HG03064 (cell line): ENCODE results near the gene AASS.
"Not testable (repeated sequence)": the region's sequence is repeated elsewhere in the genome, so short reads cannot be mapped to it uniquely, and the experiment has no call there.

Experiments
- ATAC-seq: cut with Tn5 transposase; IDR thresholded peaks from one replicate; pipeline ENCODE4 v1.9.1; 2021; ENCODE audit warnings: low read depth; ENCODE audit not compliant: unreplicated experiment

AASS gene

GRCh38 chr7:122143751-122144711 is at the start of gene AASS:
AASS (minus strand) TSS chr7:122144249; CDS start chr7:122133726, 10,523 bp downstream.
- ATAC-seq, result peak; percentile 100

- ATAC-seq, result no peak
Observed at GRCh38 chr7:122188785-122189184, 44.7 kb upstream of the AASS start.

GRCh38 chr7:122183106-122183505 is 39.1 kb upstream of the AASS start:
- no peak for ATAC-seq

GRCh38 chr7:122182081-122182480 is 38.0 kb upstream of the AASS start:
- no peak for ATAC-seq

GRCh38 chr7:122172144-122172543 is 28.1 kb upstream of the AASS start:
- ATAC-seq, result not testable (repeated sequence)

GRCh38 chr7:122166740-122167139 is 22.7 kb upstream of the AASS start:
- no peak for ATAC-seq

GRCh38 chr7:122166275-122166674 is 22.2 kb upstream of the AASS start:
- no peak for ATAC-seq

GRCh38 chr7:122161628-122162027 is 17.6 kb upstream of the AASS start:
- ATAC-seq, result no peak

GRCh38 chr7:122155566-122155965 is 11.5 kb upstream of the AASS start:
- no peak for ATAC-seq

GRCh38 chr7:122148878-122149277 is 4.8 kb upstream of the AASS start:
- no peak for ATAC-seq

- ATAC-seq, result no peak
Observed at GRCh38 chr7:122148081-122148480, 4.0 kb upstream of the AASS start.

GRCh38 chr7:122145937-122146645 is 2.0 kb upstream of the AASS start:
- no peak for ATAC-seq

- ATAC-seq, result no peak
Observed at GRCh38 chr7:122143376-122143750, 686 bp downstream of the AASS start.

- no peak for ATAC-seq
Observed at GRCh38 chr7:122140918-122141317, 3.1 kb downstream of the AASS start.

- ATAC-seq, result no peak
Observed at GRCh38 chr7:122137251-122138077, 6.6 kb downstream of the AASS start.

GRCh38 chr7:122136639-122137245 is 7.3 kb downstream of the AASS start:
- ATAC-seq, result no peak

GRCh38 chr7:122136078-122136477 is 8.0 kb downstream of the AASS start:
- no peak for ATAC-seq

GRCh38 chr7:122135275-122135674 is 8.8 kb downstream of the AASS start:
- ATAC-seq, result no peak

GRCh38 chr7:122134793-122135192 is 9.3 kb downstream of the AASS start:
- not testable (repeated sequence) for ATAC-seq

- no peak for ATAC-seq
Observed at GRCh38 chr7:122133477-122133876, 10.6 kb downstream of the AASS start.
